Stomach (tissue), 19 donors: ENCODE results near the gene SH3RF2. TPM values are rescaled to one million over a fixed set of nuclear protein-coding genes. Genes with fewer than 3 reads are reported as not detected.

Source experiments
- DNase-seq, 2 donors: peaks; one replicate each; pipeline versions ENCODE4 v3.0.0 to v3.0.0-alpha.2; 2013 to 2019
- H3K27ac ChIP-seq, 5 donors: fragments of 200-600 bp in 4 of 5; sonication (generic) in 4 of 5; one replicate each; pipeline ENCODE4 v1.5.1; 2013 to 2019; ENCODE audit warnings: mild to moderate bottlenecking in 1 of 5, moderate library complexity in 1 of 5
- H3K27me3 ChIP-seq, 3 donors: fragments of 200-600 bp; sonication (generic); one replicate each; pipeline ENCODE4 v1.5.1; 2017 to 2019; ENCODE audit warnings: mixed run types in 1 of 3
- H3K36me3 ChIP-seq, 4 donors: fragments of 200-600 bp; sonication (generic); 1 replicate in 3 of 4; 2 replicates in 1 of 4; pipeline ENCODE4 v1.5.1; 2016 to 2019
- H3K4me1 ChIP-seq, 4 donors: fragments of 200-600 bp; sonication (generic); one replicate each; pipeline ENCODE4 v1.5.1; 2016 to 2019
- H3K4me3 ChIP-seq, 4 donors: fragments of 200-600 bp; sonication (generic) in 3 of 4; one replicate each; pipeline ENCODE4 v1.5.1; 2016 to 2019; ENCODE audit warnings: mild to moderate bottlenecking in 1 of 4
- H3K9me3 ChIP-seq, 4 donors: fragments of 200-600 bp; sonication (generic); one replicate each; pipeline ENCODE4 v1.5.1; 2016 to 2019
- EP300 ChIP-seq: sonication (generic); formaldehyde crosslinking; IDR thresholded peaks from one replicate; pipeline ENCODE4 v1.6.1; 2017; ENCODE audit warnings: antibody characterized with exemption
- POLR2A ChIP-seq, 4 donors: fragments of 450-650 bp; IDR thresholded peaks; one replicate each; pipeline ENCODE4 v1.6.1; 2016; ENCODE audit warnings: antibody characterized with exemption in 4 of 4, control low read depth in 2 of 4, mild to moderate bottlenecking in 1 of 4, moderate library complexity in 1 of 4
- POLR2AphosphoS5 ChIP-seq, 3 donors: sonication (generic); formaldehyde crosslinking; IDR thresholded peaks; one replicate each; pipeline ENCODE4 v1.6.1; 2016; ENCODE audit warnings: antibody characterized with exemption in 3 of 3
- WGBS, 5 donors: extraction: QIAGEN DNeasy Blood & Tissue Kit in 3 of 5; methylation state at CpG; one replicate each; pipeline versions ENCODE4 v1.1.5 to v1.1.7; 2013 to 2018; 5-methylcytosine and 5-hydroxymethylcytosine counted together
- intact Hi-C: fragments of 100-400 bp; cut with DNase I; formaldehyde crosslinking; loops from one replicate; pipeline ENCODE4 v1.15.1; 2023; ENCODE audit warnings: low total_unique reads
- long read RNA-seq, 10 donors: transcript quantifications; one replicate each; lab custom pipeline, GENCODE V29; 2026
- polyA plus RNA-seq, 3 donors: library from polyadenylated mRNA; stranded (reverse); fragments of 200-250 nt; gene quantifications; one replicate each; pipeline ENCODE4 v1.2.3, GENCODE V29; 2013
- total RNA-seq, 5 donors: library from RNA; depleted of rRNA; stranded (reverse); fragments of >200 nt; gene quantifications; one replicate each; pipeline versions ENCODE4 v1.1.0 to v1.2.3, GENCODE V29; 2014 to 2016
- TF ChIP-seq, protein P1 (sequence below), 7 experiments: fragments of 450-650 bp in 4 of 7; fragments of 200-600 bp in 3 of 7; sonication (generic) in 3 of 7; IDR thresholded peaks; one replicate each; pipeline ENCODE4 v1.5.1; 2016 to 2019; ENCODE audit warnings: antibody characterized with exemption in 7 of 7, control low read depth in 2 of 7, mild to moderate bottlenecking in 1 of 7
- donor health status: healthy with polysubstance abuse.
- donor health status: Bipolar disorder and iron deficiency.
- donor health status: healthy.

The SH3RF2 gene, protein sequence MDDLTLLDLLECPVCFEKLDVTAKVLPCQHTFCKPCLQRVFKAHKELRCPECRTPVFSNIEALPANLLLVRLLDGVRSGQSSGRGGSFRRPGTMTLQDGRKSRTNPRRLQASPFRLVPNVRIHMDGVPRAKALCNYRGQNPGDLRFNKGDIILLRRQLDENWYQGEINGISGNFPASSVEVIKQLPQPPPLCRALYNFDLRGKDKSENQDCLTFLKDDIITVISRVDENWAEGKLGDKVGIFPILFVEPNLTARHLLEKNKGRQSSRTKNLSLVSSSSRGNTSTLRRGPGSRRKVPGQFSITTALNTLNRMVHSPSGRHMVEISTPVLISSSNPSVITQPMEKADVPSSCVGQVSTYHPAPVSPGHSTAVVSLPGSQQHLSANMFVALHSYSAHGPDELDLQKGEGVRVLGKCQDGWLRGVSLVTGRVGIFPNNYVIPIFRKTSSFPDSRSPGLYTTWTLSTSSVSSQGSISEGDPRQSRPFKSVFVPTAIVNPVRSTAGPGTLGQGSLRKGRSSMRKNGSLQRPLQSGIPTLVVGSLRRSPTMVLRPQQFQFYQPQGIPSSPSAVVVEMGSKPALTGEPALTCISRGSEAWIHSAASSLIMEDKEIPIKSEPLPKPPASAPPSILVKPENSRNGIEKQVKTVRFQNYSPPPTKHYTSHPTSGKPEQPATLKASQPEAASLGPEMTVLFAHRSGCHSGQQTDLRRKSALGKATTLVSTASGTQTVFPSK
- total RNA-seq: 10 to 100 TPM; 35.6 to 62.0 (median 46.9) TPM
- polyA plus RNA-seq: 10 to 100 TPM; 20.8 to 23.2 (median 23.1) TPM
- long read RNA-seq, donor 1, partial matches to known transcripts: 0 of 1 reads
- long read RNA-seq, donor 1, other reads (novel, unspliced or antisense): 0 of 1 reads
- long read RNA-seq, donor 2, full-length matches to known transcripts: 2 of 16 reads
- long read RNA-seq, donor 2, partial matches to known transcripts: 14 of 16 reads
- long read RNA-seq, donor 2, other reads (novel, unspliced or antisense): 0 of 16 reads
- long read RNA-seq, donor 3: 0 reads
- long read RNA-seq, donor 4: 0 reads
- long read RNA-seq, donor 5, partial matches to known transcripts: 8 of 8 reads
- long read RNA-seq, donor 5, other reads (novel, unspliced or antisense): 0 of 8 reads
- long read RNA-seq, donor 6, full-length matches to known transcripts: 1 of 15 reads
- long read RNA-seq, donor 6, partial matches to known transcripts: 14 of 15 reads
- long read RNA-seq, donor 6, other reads (novel, unspliced or antisense): 0 of 15 reads
- long read RNA-seq, donor 7: 0 reads
- long read RNA-seq, donor 8, partial matches to known transcripts: 8 of 8 reads
- long read RNA-seq, donor 8, other reads (novel, unspliced or antisense): 0 of 8 reads
- long read RNA-seq, donor 9, partial matches to known transcripts: 5 of 5 reads
- long read RNA-seq, donor 9, other reads (novel, unspliced or antisense): 0 of 5 reads
- long read RNA-seq, donor 10, partial matches to known transcripts: 6 of 6 reads
- long read RNA-seq, donor 10, other reads (novel, unspliced or antisense): 0 of 6 reads

GRCh38 chr5:145936401-145937131, at the start of gene SH3RF2:
Gene SH3RF2, plus strand, starts transcription at chr5:145936578. Its CDS starts 1,351 bp downstream, at chr5:145937929.
- Histone ChIP-seq H3K4me1 (peaks cover 10 to 44% (median 30%) of the 10 kb centered on the region in 4 donors), H3K9me3 (no peaks in the 10 kb centered on the region), H3K27me3 (peaks cover 0 to 11% (median 0%) of the 10 kb centered on the region in 3 donors), H3K4me3 (peak within 1 kb of the TSS; percentile 38 to 57 (median 52)), H3K27ac (peak within 1 kb of the TSS; percentile 83 to 92 (median 85)), H3K36me3 (no peaks in the 10 kb centered on the region)
- intact Hi-C loops: no loop called here
- TF ChIP-seq POLR2AphosphoS5 (IDR thresholded peaks at IDR 0.05) (peak in 2 of 3 donors; percentile 72 to 74), POLR2A (IDR thresholded peaks at IDR 0.05) (peak in 2 of 4 donors; percentile 13 to 43)
- TF ChIP-seq, protein P1, sequence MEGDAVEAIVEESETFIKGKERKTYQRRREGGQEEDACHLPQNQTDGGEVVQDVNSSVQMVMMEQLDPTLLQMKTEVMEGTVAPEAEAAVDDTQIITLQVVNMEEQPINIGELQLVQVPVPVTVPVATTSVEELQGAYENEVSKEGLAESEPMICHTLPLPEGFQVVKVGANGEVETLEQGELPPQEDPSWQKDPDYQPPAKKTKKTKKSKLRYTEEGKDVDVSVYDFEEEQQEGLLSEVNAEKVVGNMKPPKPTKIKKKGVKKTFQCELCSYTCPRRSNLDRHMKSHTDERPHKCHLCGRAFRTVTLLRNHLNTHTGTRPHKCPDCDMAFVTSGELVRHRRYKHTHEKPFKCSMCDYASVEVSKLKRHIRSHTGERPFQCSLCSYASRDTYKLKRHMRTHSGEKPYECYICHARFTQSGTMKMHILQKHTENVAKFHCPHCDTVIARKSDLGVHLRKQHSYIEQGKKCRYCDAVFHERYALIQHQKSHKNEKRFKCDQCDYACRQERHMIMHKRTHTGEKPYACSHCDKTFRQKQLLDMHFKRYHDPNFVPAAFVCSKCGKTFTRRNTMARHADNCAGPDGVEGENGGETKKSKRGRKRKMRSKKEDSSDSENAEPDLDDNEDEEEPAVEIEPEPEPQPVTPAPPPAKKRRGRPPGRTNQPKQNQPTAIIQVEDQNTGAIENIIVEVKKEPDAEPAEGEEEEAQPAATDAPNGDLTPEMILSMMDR (IDR thresholded peaks at IDR 0.05): no peak
- peak; percentile 73 to 88 for DNase-seq
- WGBS, 5 donors: 1 to 4% (median 3%) methylated on average over 24 to 28 of the region's 28 CpGs

GRCh38 chr5:145887217-145887616, 49.2 kb upstream of the SH3RF2 start:
- Histone ChIP-seq H3K27me3 (no peaks in the 10 kb centered on the region), H3K36me3 (no peaks in the 10 kb centered on the region), H3K9me3 (peaks cover 0 to 15% (median 15%) of the 10 kb centered on the region in 4 donors), H3K4me3 (no peak overlapping the region), H3K27ac (no peak overlapping the region), H3K4me1 (no peaks in the 10 kb centered on the region)
- WGBS, 5 donors: 64 to 74% (median 69%) methylated on average over 3 of the region's 3 CpGs
- DNase-seq: peak in 1 of 2 donors; percentile 18
- intact Hi-C loops: no loop called here
- TF ChIP-seq EP300 (no peak), POLR2AphosphoS5 (IDR thresholded peaks at IDR 0.05) (no peak), POLR2A (IDR thresholded peaks at IDR 0.05) (no peak)
- TF ChIP-seq, protein P1 (IDR thresholded peaks at IDR 0.05): no peak

DNA sequence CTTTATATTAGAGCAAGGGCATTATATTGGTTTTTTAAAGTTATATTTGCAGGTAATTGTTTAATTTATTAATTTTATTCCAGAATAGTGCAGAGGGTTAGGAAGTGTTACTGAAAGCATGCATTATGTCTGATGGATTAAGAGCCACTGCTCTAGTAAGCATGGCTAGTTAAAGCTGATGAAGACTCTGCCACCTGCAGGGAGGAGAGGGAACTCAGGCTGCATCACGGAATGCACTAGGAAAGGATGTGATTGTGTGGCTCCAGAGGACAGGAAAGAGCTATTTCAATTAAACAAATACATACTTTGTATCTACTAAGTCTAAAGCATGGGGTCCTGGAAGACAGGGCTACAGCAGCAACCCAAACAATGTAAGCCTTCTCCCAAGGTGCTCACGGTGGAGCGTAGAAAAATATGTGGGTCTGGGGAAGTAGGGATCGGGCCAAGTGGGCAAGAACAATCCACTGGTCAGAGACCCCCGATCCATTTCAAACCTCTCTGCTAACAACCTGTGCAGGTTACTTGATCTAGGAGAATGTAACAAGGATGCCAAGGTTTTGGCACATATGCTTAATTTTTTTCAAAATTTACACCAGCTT, 48.3 kb upstream of the SH3RF2 start:
- intact Hi-C loops: no loop called here
- H3K27me3 ChIP-seq: no peaks in the 10 kb centered on the region
- 69 to 77% (median 74%) methylated on average over 5 of the region's 5 CpGs for WGBS, 5 donors
- no peak overlapping the region for H3K4me3 ChIP-seq
- H3K9me3 ChIP-seq: peaks cover 0 to 15% (median 15%) of the 10 kb centered on the region in 4 donors
- no peaks in the 10 kb centered on the region for H3K36me3 ChIP-seq
- no peak overlapping the region for H3K27ac ChIP-seq
- DNase-seq: peak; percentile 73 to 77
- TF ChIP-seq, protein P1 (IDR thresholded peaks at IDR 0.05): peak in 5 of 7 experiments; percentile 49 to 79 (median 68)
- no peak for TF ChIP-seq POLR2A (IDR thresholded peaks at IDR 0.05)
- TF ChIP-seq EP300: no peak
- TF ChIP-seq POLR2AphosphoS5 (IDR thresholded peaks at IDR 0.05): peak in 1 of 3 donors; percentile 45
- H3K4me1 ChIP-seq: no peaks in the 10 kb centered on the region
